Left kidney (tissue), 2 donors: Measurements from ENCODE around the gene FRMD7. TPM values are rescaled to one million over a fixed set of nuclear protein-coding genes. Genes with fewer than 3 reads are reported as not detected.
"Not testable (repeated sequence)": the region's sequence is repeated elsewhere in the genome, so short reads cannot be mapped to it uniquely, and the experiment has no call there.

Source experiments
- DNase-seq: peaks from one replicate; pipeline ENCODE4 v3.0.0-alpha.2; 2013
- polyA plus RNA-seq: library from polyadenylated mRNA; unstranded; fragments of 120-200 nt; gene quantifications from one replicate; pipeline ENCODE4 v1.2.1, GENCODE V29; 2013; ENCODE audit not compliant: insufficient read length

The FRMD7 gene
- polyA plus RNA-seq, 1 donor, result 1.3 TPM

- DNase-seq, result no peak
Measured at GRCh38 chrX:132094164-132094563, 33.7 kb downstream of the FRMD7 start.

GRCh38 chrX:132093239-132093860, 34.5 kb downstream of the FRMD7 start:
- no peak for DNase-seq

DNA sequence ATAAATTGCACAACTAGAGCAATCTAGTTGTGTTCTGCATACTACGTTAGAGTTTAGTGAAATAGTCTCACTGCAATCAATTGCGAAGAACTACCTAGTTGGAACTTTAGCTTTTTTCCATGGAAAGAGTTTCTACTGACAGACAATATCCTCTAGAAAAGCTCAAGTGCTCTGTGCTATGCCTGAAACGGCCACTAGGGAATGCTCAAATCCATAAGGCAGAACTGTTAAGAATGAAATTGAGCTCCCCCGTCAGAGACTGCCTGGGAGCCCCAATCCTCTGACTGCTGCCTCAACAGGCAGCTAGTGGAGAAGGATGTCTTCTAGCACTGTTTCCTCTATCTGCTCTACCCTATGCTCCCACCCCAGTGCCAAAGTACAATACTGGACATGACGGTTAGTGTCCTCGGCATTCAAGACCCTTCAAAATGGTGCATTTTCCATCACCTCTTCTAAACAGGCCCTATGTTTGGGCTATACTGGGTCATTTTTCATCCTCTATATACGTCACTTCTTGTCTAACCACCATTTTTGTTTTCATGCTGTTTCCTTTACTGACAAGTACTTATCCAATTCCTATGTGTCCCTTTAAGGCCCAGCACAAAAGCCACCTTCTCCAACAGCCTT, 35.3 kb downstream of the FRMD7 start:
- DNase-seq, result peak; percentile 62

- no peak for DNase-seq
Measured at GRCh38 chrX:132090403-132091159, 37.2 kb downstream of the FRMD7 start.

DNA sequence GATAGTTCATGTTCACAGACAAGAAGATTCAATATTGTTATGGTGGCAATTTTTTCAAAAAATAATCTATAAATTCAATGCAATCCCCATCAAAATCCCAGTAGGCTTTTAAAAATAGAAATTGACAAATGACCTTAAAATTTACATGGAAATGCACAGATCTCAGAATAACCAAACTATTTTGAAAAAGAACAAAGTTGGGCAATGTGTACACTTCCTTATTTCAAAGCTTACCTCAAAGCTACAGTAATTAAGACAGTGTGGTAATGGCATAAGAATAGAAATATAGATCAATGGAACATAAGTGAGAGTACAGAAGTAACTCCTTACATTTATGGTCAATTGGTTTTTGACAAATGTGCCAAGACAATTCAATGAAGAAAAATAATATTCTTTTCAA, 39.0 kb downstream of the FRMD7 start:
- DNase-seq, result no peak

DNA sequence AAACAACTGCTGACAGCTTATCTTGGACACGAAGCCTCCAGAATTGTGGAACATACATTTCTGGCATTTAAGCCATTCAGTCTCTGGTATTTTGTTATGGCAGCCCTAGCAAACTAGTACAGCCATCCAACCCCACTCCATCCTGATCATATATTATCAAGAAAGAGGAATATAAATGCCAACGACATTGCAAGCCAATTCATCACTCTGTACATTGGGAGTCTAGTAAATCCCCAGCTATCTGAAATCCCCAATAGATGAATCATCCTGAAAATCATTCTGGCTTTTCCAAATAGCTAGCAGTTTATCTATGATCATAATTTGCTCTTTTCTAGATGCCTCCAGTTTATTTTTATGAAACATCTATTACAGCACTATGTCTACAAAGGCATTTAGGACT, 41.1 kb downstream of the FRMD7 start:
- DNase-seq, result no peak

- DNase-seq, result no peak
Measured at GRCh38 chrX:132085786-132086185, 42.0 kb downstream of the FRMD7 start.

- DNase-seq, result no peak
Measured at GRCh38 chrX:132077912-132078311, 49.9 kb downstream of the FRMD7 start.

DNA sequence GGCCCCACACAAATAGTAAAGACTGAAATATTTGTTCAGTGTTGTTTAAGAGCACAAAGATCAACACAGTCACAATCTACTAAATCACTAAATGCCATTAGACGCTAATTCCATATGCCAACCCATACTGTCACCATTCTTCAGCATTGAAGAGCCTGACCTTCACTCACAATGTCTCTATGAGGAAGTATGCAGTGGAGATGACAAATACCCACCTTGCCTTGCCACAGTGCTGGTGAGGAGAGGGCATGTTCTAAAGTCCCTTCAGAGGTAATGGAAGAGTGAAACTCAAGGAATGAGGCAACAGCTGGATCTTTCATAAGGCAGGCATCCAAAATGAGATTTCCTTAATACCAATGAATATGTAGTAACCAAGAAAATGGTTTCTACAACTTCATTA, 50.4 kb downstream of the FRMD7 start:
- no peak for DNase-seq

- peak; percentile 5 for DNase-seq
Measured at GRCh38 chrX:132071254-132071653, 56.6 kb downstream of the FRMD7 start.

GRCh38 chrX:132068405-132068804, 59.4 kb downstream of the FRMD7 start:
- DNase-seq, result no peak

- no peak for DNase-seq
Measured at GRCh38 chrX:132063862-132064261, 64.0 kb downstream of the FRMD7 start.

DNA sequence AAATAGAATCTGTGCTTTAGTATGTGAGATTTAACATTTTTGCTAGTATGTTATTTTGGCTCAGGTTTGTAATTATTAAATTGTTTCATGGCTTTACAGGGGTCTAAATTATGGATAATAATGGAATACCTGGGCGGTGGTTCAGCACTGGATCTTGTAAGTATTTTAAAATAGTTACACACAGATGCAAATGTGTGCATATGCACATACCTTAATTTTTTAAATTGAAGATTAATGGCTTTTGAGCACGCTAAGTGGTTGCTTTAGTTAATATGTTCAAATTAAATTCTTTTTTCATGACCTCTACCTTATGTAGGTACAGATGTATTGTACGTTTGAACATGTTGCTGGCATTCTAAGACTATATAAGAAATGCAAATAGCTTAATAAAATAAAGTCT, 64.5 kb downstream of the FRMD7 start:
- DNase-seq, result no peak

GRCh38 chrX:132059973-132060540, 67.8 kb downstream of the FRMD7 start:
- DNase-seq, result no peak

DNA sequence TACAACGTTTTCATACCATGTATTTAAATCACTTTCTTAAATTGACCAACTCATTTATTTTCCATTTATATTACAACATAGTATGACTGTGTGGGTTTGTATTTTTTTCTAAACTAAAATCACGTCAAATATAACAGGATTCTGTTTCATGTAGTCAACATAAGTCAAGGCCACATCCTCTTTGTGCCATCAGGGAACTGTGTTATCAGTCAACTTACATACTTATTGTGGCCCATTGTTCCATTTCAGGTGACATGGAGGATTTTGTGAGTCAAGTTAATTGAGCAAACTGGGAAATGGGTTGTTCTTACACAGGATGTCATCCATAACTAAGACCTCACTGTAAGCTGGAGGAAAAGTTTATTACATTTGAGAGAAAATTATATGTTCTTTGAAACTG, 68.8 kb downstream of the FRMD7 start:
- no peak for DNase-seq

DNA sequence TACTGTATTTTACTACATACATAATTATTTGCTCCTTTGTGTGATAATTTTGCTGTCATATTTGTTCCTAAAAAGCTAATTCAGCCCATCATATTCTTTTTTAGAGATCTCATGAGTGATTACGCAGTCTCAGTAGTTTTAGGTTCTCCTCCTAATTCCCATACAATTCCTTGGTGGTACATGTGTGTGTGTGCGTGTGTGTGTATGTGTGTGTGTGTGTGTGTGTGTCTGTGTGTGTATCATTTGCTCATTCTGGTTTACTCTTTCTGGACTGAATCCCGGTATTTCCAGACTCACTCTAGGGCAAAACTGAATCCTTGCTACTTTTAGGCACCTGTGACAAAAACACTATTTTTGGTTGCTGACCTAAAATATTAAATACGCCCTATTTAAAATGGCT, 69.8 kb downstream of the FRMD7 start:
- DNase-seq, result no peak

GRCh38 chrX:132051778-132052177, 76.0 kb downstream of the FRMD7 start:
- not testable (repeated sequence) for DNase-seq

- no peak for DNase-seq
Measured at GRCh38 chrX:132046533-132046932, 81.3 kb downstream of the FRMD7 start.

DNA sequence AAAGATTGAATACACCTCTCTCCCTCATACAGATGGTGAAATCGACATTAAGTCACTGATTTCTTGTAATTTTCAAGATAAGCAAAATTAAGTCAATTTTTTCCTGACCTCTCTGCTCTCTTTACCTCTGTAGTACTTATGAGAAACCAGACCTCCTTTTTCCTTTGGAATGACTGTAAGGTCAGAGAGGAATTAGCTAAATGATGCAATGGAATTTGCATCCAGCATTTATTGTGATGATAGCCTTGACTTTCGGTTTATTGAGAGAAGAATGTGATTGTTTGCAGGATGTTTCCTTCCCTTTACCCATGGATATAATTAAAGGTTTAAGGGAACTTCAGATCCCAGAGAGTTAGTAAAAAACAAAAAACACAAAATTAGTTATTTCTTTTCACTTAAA, 82.4 kb downstream of the FRMD7 start:
- no peak for DNase-seq

DNA sequence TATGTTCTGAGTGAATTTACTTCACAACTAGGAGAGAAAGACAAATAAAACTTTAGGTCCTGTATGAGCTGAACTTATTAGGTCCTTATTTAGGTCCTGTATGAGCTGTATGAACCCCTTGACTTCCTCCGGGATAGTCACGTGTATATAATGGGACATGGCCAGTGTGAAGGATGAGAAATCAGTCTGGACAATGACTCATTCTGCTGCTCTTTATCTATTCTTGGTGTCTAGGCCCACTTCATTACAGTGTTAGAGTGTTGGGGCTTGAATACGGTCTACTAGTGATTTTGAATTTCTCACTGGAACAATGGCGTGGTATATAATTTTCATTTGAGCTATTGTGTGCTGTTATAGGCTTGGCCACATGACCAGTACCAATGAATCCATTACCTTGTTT, 82.9 kb downstream of the FRMD7 start:
- DNase-seq, result no peak

- no peak for DNase-seq
Measured at GRCh38 chrX:132043977-132044376, 83.8 kb downstream of the FRMD7 start.

DNA sequence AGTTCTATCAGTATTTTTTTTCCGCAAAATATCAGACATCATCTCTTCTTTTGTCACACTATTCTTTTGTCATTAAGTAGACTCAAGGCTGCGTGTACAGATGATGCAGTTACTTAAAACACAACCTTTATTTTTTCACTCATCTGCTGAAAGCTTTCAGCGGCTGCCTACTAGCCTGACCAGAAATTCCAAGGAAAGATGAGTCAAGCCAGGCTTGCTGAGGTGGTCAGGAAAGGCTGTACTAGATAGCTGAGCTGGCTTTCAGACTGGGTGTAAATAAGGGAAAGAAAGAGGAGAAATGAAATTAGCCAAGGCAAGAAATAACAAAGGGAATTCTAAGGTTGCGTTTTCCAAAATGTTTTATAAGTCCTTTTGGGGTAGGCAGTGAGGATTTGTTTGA, 86.8 kb downstream of the FRMD7 start:
- no peak for DNase-seq

DNA sequence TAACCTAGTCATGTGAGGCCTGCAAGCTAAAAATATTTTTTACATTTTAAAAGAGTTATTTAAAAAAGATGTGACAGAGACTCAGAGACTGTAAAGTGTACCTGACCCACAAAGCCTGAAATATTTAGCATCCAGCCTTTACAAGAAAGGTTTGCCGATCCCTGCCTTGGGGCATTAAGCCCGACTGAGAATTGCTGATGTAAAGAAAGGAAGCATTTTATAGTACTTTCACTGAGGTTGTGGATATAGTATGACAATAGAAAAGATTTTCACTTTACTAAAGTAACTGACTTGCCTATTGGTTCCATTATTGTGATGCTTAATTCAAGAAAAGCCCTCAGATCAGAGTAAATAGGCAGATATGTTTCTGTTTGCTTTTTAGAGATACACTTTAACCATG, 87.8 kb downstream of the FRMD7 start:
- DNase-seq, result no peak
